DOHH2 (cell line): Measurements from ENCODE around the gene SIPA1L3.
"Not testable (repeated sequence)": the region's sequence is repeated elsewhere in the genome, so short reads cannot be mapped to it uniquely, and the experiment has no call there.

Experiments
- H3F3A ChIP-seq: fragments of 200-600 bp; sonication (generic), shearing (Covaris generic); 2 replicates; pipeline ENCODE4 v1.6.0; 2016; ENCODE audit warnings: antibody characterized with exemption, mild to moderate bottlenecking; ENCODE audit not compliant: control insufficient read depth, insufficient read depth
- H3K27ac ChIP-seq: fragments of 200-600 bp; sonication (generic); 2 replicates; pipeline ENCODE4 v1.5.1; 2014; ENCODE audit warnings: low read depth, mild to moderate bottlenecking, low read length, moderate library complexity
- H3K27me3 ChIP-seq: fragments of 200-600 bp; sonication (generic); 2 replicates; pipeline ENCODE4 v1.6.1; 2014; ENCODE audit warnings: mild to moderate bottlenecking, low read length, mixed read lengths; ENCODE audit not compliant: control insufficient read depth
- H3K36me3 ChIP-seq: fragments of 200-600 bp; sonication (generic); 2 replicates; pipeline ENCODE4 v1.6.1; 2014; ENCODE audit warnings: mild to moderate bottlenecking, low read length, moderate library complexity, mixed read lengths; ENCODE audit not compliant: control insufficient read depth
- H3K4me1 ChIP-seq: fragments of 200-600 bp; sonication (generic); 2 replicates; pipeline ENCODE4 v1.6.1; 2014; ENCODE audit warnings: mild to moderate bottlenecking, low read length, mixed read lengths; ENCODE audit not compliant: control insufficient read depth
- H3K4me2 ChIP-seq: fragments of 200-600 bp; sonication (generic); 2 replicates; pipeline ENCODE4 v1.6.0; 2014; ENCODE audit warnings: mild to moderate bottlenecking, low read length, moderate library complexity
- H3K4me3 ChIP-seq: fragments of 200-600 bp; sonication (generic); 2 replicates; pipeline ENCODE4 v1.5.1; 2014; ENCODE audit warnings: mild to moderate bottlenecking, low read length, mixed read lengths
- H3K79me2 ChIP-seq: fragments of 200-600 bp; sonication (generic); 2 replicates; pipeline ENCODE4 v1.6.1; 2014; ENCODE audit warnings: mild to moderate bottlenecking, low read length, mixed read lengths; ENCODE audit not compliant: control insufficient read depth
- H3K9me2 ChIP-seq: fragments of 200-600 bp; sonication (generic); replicated peaks from 2 replicates; pipeline ENCODE4 v1.6.1; 2014; ENCODE audit warnings: mild to moderate bottlenecking, low read length, mixed read lengths; ENCODE audit not compliant: control insufficient read depth
- H3K9me3 ChIP-seq: fragments of 200-600 bp; sonication (generic); 2 replicates; pipeline ENCODE4 v1.6.1; 2014; ENCODE audit warnings: antibody characterized with exemption, low read length, mixed read lengths; ENCODE audit not compliant: control insufficient read depth, insufficient read depth
- H4K20me1 ChIP-seq: fragments of 200-600 bp; sonication (generic); 2 replicates; pipeline ENCODE4 v1.6.0; 2014; ENCODE audit warnings: low read depth, mild to moderate bottlenecking, antibody characterized with exemption, low read length, moderate library complexity; ENCODE audit not compliant: control insufficient read depth, insufficient read depth
- EZH2phosphoT487 ChIP-seq: fragments of 200-600 bp; sonication (generic); IDR thresholded peaks from 2 replicates; pipeline ENCODE4 v1.6.1; 2017; ENCODE audit warnings: borderline replicate concordance, mild to moderate bottlenecking, antibody characterized with exemption, low read length, moderate library complexity, mixed read lengths
- TF ChIP-seq, protein P1 (sequence below): fragments of 200-600 bp; sonication (generic); IDR thresholded peaks from one replicate; pipeline ENCODE4 v1.5.1; 2014; ENCODE audit warnings: antibody characterized with exemption, mild to moderate bottlenecking, low read depth, low read length; ENCODE audit not compliant: poor library complexity, severe bottlenecking

SIPA1L3 gene, protein sequence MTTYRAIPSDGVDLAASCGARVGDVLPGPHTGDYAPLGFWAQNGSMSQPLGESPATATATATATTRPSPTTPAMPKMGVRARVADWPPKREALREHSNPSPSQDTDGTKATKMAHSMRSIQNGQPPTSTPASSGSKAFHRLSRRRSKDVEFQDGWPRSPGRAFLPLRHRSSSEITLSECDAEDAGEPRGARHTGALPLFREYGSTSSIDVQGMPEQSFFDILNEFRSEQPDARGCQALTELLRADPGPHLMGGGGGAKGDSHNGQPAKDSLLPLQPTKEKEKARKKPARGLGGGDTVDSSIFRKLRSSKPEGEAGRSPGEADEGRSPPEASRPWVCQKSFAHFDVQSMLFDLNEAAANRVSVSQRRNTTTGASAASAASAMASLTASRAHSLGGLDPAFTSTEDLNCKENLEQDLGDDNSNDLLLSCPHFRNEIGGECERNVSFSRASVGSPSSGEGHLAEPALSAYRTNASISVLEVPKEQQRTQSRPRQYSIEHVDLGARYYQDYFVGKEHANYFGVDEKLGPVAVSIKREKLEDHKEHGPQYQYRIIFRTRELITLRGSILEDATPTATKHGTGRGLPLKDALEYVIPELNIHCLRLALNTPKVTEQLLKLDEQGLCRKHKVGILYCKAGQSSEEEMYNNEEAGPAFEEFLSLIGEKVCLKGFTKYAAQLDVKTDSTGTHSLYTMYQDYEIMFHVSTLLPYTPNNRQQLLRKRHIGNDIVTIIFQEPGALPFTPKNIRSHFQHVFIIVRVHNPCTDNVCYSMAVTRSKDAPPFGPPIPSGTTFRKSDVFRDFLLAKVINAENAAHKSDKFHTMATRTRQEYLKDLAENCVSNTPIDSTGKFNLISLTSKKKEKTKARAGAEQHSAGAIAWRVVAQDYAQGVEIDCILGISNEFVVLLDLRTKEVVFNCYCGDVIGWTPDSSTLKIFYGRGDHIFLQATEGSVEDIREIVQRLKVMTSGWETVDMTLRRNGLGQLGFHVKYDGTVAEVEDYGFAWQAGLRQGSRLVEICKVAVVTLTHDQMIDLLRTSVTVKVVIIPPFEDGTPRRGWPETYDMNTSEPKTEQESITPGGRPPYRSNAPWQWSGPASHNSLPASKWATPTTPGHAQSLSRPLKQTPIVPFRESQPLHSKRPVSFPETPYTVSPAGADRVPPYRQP (N-terminal part only)

GRCh38 chr19:37906869-37907734 lies at the start of gene SIPA1L3:
TSS of gene SIPA1L3 (plus strand) at chr19:37907208. CDS start at chr19:38081566, 174,358 bp downstream.
- Histone ChIP-seq H3K36me3 (peaks cover 12% of the 10 kb centered on the region), H3K4me1 (peaks cover 69% of the 10 kb centered on the region), H3K27me3 (no peaks in the 10 kb centered on the region), H3K4me3 (peak within 1 kb of the TSS; percentile 87), H3K9me2 (no peaks in the 10 kb centered on the region), H3K4me2 (peak within 1 kb of the TSS; percentile 95), H3K79me2 (peaks cover 51% of the 10 kb centered on the region), H3K9me3 (no peaks in the 10 kb centered on the region), H3K27ac (peak within 1 kb of the TSS; percentile 83), H3F3A (peaks cover 11% of the 10 kb centered on the region; the same call in 1 of the 2 replicates), H4K20me1 (no peaks in the 10 kb centered on the region)
- TF ChIP-seq EZH2phosphoT487 = no peak
- TF ChIP-seq, protein P1, sequence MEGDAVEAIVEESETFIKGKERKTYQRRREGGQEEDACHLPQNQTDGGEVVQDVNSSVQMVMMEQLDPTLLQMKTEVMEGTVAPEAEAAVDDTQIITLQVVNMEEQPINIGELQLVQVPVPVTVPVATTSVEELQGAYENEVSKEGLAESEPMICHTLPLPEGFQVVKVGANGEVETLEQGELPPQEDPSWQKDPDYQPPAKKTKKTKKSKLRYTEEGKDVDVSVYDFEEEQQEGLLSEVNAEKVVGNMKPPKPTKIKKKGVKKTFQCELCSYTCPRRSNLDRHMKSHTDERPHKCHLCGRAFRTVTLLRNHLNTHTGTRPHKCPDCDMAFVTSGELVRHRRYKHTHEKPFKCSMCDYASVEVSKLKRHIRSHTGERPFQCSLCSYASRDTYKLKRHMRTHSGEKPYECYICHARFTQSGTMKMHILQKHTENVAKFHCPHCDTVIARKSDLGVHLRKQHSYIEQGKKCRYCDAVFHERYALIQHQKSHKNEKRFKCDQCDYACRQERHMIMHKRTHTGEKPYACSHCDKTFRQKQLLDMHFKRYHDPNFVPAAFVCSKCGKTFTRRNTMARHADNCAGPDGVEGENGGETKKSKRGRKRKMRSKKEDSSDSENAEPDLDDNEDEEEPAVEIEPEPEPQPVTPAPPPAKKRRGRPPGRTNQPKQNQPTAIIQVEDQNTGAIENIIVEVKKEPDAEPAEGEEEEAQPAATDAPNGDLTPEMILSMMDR = no peak

- Histone ChIP-seq H3K36me3 (no peaks in the 10 kb centered on the region), H3K4me3 (no peak overlapping the region), H3K27ac (no peak overlapping the region), H3K9me2 (no peaks in the 10 kb centered on the region), H3F3A (no peaks in the 10 kb centered on the region), H3K4me2 (no peak overlapping the region), H4K20me1 (no peaks in the 10 kb centered on the region), H3K9me3 (no peaks in the 10 kb centered on the region), H3K4me1 (no peaks in the 10 kb centered on the region), H3K79me2 (no peaks in the 10 kb centered on the region), H3K27me3 (no peaks in the 10 kb centered on the region)
- TF ChIP-seq EZH2phosphoT487 = no peak
- TF ChIP-seq, protein P1 = no peak
These were observed 42.5 kb upstream of the SIPA1L3 start for GRCh38 chr19:37864501-37864900.

GRCh38 chr19:37865930-37866329 lies 41.1 kb upstream of the SIPA1L3 start:
- H3F3A ChIP-seq, H3K9me3 ChIP-seq, H3K4me2 ChIP-seq, H3K4me3 ChIP-seq, H4K20me1 ChIP-seq, H3K27me3 ChIP-seq, H3K9me2 ChIP-seq, H3K79me2 ChIP-seq, H3K27ac ChIP-seq, H3K4me1 ChIP-seq, H3K36me3 ChIP-seq: not testable (repeated sequence)
